ENCODE results near the gene TBL1X. TPM values are rescaled to one million over a fixed set of nuclear protein-coding genes. Genes with fewer than 3 reads are reported as not detected.

Gene TBL1X
- total and polyA plus RNA-seq, 8 donors, result 4.7 to 53.1 (median 9.5) TPM

DNA sequence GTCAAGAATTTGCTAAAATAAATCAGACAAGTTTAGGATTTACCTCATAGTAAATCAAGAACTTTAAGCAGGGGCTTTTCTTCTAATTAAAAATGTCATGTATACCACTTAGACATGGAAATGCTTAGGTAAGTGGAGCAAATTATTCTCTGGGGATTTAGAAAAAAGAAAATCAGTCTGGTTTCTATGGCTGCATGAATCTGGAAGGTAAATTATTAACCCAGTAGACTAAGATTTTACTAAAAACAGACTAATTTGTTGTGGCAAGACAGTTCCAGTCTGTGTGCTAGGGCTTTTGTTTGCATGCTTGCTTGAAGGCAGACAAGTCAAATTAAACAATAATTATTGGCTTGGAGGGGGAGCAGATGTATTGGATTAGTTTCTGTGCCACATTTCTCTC lies 140.6 kb downstream of the TBL1X start:
- TF ChIP-seq CTCF (IDR thresholded peaks at IDR 0.05) (no peak), POLR2AphosphoS5 (IDR thresholded peaks at IDR 0.05) (no peak)
- intact Hi-C loops (cut with DNase I; ENCODE audit: low total_unique reads), result no loop called here
- no peak for DNase-seq
- no peaks in the 10 kb centered on the region for H3K9me3 ChIP-seq
- no peaks in the 10 kb centered on the region for H3K36me3 ChIP-seq
- H3K4me1 ChIP-seq, result no peaks in the 10 kb centered on the region
- no peak overlapping the region for H3K4me3 ChIP-seq
- no peaks in the 10 kb centered on the region for H3K27me3 ChIP-seq
- no peak overlapping the region for H3K27ac ChIP-seq

GRCh38 chrX:9606971-9607370 lies 142.1 kb downstream of the TBL1X start:
- Histone ChIP-seq H3K4me3 (no peak overlapping the region), H3K36me3 (no peaks in the 10 kb centered on the region), H3K27me3 (no peaks in the 10 kb centered on the region), H3K4me1 (no peaks in the 10 kb centered on the region), H3K27ac (no peak overlapping the region), H3K9me3 (no peaks in the 10 kb centered on the region)
- TF ChIP-seq POLR2AphosphoS5 (IDR thresholded peaks at IDR 0.05) (no peak), CTCF (IDR thresholded peaks at IDR 0.05) (no peak), POLR2A (IDR thresholded peaks at IDR 0.05) (no peak), EP300 (IDR thresholded peaks at IDR 0.05) (no peak)
- no peak for DNase-seq
- intact Hi-C loops (cut with DNase I; ENCODE audit: low total_unique reads), result no loop called here
- 46 to 88% (median 75%) methylated on average over 2 to 7 of the region's 7 CpGs for WGBS, 5 donors

- Histone ChIP-seq H3K27me3 (no peaks in the 10 kb centered on the region), H3K4me1 (no peaks in the 10 kb centered on the region), H3K4me3 (no peak overlapping the region), H3K27ac (no peak overlapping the region), H3K9me3 (no peaks in the 10 kb centered on the region), H3K36me3 (no peaks in the 10 kb centered on the region)
- intact Hi-C loops (cut with DNase I; ENCODE audit: low total_unique reads), result no loop called here
- 62 to 88% (median 86%) methylated on average over 3 to 7 of the region's 7 CpGs for WGBS, 5 donors
- DNase-seq, result no peak
- no peak for TF ChIP-seq CTCF (IDR thresholded peaks at IDR 0.05)
- no peak for TF ChIP-seq POLR2A (IDR thresholded peaks at IDR 0.05)
- TF ChIP-seq POLR2AphosphoS5 (IDR thresholded peaks at IDR 0.05), result no peak
- TF ChIP-seq EP300 (IDR thresholded peaks at IDR 0.05), result no peak
Observed at GRCh38 chrX:9609499-9609898, 144.6 kb downstream of the TBL1X start.

DNA sequence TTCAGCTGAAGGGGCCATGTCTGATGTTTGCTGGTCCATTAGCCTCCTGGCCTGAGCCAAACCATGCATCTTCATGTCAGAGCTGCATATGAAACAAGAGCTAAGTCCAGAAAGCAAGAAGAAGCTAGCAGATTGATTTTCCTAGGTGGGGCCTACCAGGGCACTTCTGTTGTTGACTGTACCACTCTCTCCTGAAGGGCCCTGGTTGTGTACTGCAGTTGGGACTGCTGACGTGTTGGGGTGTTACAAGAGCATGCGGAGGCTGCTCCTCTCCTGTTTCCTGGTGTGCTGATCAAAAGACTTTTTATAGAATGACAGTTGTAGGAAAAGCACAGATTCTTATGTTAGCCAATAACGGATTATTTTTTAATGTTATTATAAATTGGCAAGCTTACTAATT lies 145.1 kb downstream of the TBL1X start:
- H3K36me3 ChIP-seq, result no peaks in the 10 kb centered on the region

More for the DNA sequence above, 145.1 kb downstream of the TBL1X start:
- H3K9me3 ChIP-seq, result no peaks in the 10 kb centered on the region
- H3K4me1 ChIP-seq, result no peaks in the 10 kb centered on the region
- DNase-seq, result no peak
- H3K27ac ChIP-seq, result no peak overlapping the region
- intact Hi-C loops (cut with DNase I; ENCODE audit: low total_unique reads), result no loop called here
- H3K27me3 ChIP-seq, result no peaks in the 10 kb centered on the region
- WGBS, 5 donors, result 78 to 97% (median 92%) methylated on average over 3 of the region's 3 CpGs
- H3K4me3 ChIP-seq, result no peak overlapping the region
- TF ChIP-seq EP300 (IDR thresholded peaks at IDR 0.05), result no peak
- no peak for TF ChIP-seq CTCF (IDR thresholded peaks at IDR 0.05)
- TF ChIP-seq POLR2A (IDR thresholded peaks at IDR 0.05), result no peak
- no peak for TF ChIP-seq POLR2AphosphoS5 (IDR thresholded peaks at IDR 0.05)

Measured in stomach (tissue), 9 donors.